Activated CD4-positive, alpha-beta T cell treated with anti-CD3 and anti-CD28 coated beads, Interleukin-2, amount 50 U/mL, for 16 hours (primary cell): ENCODE measurements around the gene FBLN1.
"Not testable (repeated sequence)": the region's sequence is repeated elsewhere in the genome, so short reads cannot be mapped to it uniquely, and the experiment has no call there.

Experiments
- DNase-seq: peaks from one replicate; pipeline ENCODE4 v3.0.0-alpha.2; 2020

FBLN1 gene

DNA sequence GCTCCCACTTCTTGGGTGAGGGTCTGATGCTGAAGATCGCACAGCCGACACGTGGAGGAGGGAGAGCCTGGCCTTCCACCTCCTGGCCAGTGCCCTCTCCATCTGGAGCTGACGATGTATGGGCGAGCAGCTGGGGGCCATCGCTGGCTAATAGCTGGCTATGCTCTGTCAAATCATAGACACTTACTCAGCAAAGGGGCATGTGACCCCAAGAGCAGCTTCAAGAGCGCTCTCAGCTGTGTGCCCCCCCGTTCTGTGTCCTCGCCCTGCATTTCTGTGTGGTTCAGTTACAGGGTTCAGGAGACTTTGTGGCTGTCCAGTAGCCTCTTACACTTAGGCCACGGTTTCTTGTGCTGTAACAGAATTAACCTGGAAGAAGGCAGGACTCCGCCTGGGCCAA, 26.4 kb downstream of the FBLN1 start:
- no peak for DNase-seq

DNA sequence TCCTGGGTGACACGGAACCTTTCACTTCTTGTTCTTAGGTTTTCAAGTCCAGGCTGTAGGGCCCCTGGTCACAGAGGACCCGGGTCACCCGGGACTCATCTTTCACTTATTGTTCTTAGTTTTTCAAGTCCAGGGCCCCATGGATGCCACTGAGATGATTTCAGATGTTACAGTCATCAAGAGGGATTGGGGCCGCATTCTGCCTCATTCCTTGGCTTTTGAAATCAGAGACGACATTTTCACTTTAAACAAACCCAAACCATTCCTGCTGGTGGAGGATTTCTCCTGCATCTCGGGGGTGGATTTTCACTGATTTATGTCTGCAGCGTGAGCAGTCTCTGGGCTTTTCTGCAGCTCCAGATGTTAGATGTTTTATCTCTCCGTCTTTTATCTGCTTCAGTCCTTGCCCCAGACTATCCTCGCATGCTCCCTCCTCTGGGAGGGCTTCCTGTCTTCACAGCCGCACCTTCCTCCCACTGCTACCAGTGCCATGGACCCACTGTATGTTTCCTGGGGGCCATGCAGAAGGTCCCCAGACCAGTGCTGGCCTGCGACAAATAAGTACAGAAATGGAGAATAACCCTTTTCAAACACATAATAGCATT, 27.4 kb downstream of the FBLN1 start:
- DNase-seq: no peak

DNA sequence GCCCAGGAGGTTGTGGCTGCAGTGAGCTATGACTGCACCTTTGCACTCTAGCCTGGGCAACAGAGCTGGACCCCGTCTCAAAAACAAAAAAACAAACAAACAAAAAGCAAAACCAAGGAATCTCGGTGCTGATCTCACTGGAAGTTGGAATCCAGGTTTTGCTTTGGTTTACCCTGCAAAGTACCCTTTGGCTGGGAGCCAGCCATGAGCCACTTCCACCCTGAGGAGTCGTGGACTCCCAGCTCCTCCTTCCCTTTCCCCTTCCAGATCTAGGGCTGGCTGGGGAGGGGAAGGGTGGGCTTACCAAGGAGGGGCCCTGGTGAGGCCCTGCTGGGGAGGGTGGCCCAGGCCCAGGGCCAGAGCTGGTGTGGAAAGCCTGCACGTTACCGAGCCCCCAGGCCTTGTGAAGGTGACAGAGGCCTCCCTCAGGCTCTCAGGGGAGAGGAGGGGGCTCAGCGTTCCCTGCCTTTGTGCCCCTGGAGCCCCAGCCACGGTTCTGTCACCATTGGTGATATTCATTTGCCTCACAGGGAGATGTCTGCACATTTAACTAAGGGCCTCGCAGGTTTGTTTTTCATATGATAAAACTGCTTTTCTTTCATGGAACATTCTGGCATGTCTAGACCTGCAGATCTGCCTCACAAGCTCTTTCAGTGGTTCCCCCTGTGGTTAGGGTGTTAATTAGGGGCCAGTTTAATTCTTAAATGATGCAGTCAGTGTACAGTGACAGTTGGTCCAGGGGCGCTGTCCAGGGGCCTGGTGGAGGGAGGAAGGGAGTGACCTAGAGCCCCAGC, 29.0 kb downstream of the FBLN1 start:
- DNase-seq: no peak

DNA sequence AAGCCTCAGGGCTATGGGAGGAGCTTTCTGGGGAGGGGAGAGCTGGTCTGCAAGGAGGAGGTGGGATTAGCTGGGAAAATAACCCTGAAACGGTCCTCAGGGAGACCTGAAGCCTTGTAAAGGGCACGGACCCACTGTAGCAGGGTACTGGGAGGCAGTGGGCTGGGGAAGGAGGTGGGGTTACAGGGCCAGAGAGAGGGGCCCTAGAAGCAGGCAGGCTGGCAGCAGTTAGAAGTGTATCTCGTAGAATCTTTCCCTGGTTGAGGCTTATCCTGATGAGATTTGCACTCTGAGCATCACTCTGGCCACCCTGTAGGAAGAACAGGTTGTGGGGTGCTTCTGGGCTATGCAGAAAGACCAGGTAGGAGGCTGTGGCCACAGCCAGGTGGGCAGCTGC, 29.6 kb downstream of the FBLN1 start:
- no peak for DNase-seq

DNA sequence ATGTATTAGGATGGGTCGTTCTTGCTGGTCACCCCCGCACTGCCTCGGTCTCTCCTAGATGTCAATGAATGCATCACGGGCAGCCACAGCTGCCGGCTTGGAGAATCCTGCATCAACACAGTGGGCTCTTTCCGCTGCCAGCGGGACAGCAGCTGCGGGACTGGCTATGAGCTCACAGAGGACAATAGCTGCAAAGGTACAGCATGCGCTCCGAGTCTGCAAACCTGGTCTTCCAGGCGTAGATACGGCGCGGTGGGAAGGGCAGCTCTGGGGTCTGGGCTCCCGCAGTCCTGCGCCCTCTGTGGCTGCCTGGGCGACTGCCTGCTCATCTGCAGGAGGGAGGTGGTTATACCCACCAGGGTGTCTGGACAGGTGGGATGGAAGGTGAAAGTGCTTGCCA, 31.0 kb downstream of the FBLN1 start:
- DNase-seq: no peak

DNA sequence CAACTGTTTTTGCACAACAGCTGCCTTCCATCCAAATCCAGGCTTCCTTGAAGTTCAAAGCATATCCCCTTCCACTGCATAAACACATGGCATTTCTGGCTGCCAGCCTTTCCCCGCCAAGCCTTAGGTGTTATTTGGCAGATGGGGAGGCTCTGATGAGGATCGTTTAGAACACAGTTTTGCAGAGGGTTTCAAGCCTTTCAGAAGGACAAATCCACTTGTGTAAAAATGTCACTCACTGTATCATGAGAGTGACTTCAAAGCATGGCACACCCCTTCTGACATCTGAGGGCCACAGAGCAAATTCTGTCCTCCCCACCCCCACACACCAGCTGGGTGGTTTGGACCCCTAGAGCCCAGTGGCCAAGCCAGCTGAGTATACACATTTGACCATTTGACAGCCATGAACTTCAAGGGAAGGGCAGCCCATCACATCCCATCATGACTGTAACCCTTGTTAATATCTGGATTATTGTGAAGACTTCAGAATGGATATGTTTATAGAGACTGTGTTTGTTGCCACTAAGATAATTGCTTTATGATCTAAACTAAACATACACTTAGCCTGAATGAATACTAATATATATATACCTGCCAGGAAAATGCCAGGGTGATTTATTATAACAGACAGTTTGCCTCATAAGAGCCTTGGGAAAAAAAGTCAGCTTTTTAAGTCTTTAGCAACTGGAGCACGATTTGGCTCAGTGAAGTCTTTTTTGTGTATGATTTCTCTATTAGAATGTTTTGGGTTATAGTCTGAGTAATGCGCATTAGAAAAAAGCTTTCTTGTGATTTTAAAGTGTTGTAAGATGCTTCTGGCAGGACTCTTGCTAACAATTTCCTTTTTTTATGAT, 31.9 kb downstream of the FBLN1 start:
- DNase-seq: no peak

DNA sequence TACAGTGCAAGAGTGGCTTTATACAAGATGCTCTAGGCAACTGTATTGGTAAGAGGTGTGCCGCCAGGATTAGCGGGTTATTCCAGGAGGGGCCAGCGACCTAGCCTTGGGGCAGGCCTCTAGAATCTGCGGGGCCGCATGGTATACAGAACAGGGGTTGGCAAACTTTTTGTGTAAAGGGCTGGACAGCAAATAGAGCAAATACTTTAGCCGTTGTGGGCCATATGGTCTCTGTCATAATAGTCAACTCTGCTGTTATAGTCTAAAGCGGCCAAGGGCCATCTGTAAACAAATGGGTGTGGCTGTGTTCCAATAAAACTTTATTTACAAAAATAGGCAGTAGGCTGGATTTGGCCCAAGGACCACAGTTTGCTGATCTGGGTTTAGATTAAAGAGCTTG, 32.6 kb downstream of the FBLN1 start:
- no peak for DNase-seq

DNA sequence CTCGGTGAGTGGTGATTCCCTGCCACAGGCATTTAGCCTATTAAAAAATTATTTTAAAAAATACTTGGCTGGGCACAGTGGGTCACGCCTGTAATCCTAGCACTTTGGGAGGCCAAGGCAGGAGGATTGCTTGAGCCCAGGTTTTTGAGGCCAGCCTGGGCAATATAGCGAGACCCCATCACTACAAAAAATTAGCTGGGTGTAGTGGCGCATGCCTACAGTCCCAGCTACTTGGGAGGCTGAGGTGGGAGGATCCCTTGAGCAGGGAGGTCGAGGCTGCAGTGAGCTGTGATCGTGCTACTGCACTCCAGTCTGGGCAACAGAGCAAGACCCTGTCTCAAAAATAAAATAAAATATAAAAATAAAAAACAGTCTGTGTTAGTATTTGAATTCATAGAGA, 33.2 kb downstream of the FBLN1 start:
- DNase-seq: not testable (repeated sequence)

DNA sequence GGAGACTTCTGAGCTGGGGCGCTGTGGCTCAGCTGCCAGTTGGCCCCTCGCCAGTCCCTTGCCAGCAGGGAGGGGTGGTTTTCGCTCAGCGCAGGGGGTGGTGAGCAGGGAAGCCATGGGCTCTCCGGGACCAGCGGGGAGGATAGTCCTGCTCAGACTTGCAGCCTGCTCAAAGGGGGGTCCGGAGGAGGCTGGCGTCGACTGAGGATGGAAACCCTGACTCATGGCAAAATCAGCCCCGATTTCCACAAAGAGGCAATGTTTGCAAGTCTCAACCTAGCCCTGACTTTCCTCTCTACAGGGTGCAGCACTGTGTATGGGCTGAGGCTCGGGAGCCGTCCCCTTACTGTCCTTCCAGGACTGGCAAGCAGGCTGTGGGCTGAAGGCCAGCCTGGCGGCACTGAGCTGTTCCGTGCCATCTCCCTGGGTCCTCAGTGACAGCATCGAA, 35.1 kb downstream of the FBLN1 start:
- no peak for DNase-seq

DNA sequence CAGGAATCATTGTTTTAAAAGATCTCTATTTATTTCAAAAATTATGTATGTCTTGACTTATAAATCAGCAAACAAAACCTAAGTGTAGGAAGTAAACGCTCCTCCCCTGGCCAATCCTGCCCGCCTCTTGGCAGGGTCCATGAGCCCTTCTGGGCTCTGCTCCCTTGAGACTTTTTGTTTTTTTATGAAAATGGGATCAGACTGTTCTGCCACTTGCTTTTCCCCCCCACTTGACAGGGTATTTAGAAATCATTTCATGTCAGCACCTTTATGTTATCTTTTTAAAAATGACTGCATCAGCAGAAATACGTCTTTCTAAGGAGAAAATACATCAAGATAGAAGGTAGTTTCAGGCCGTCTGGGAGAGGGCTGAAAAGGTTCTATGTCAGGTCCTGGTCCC, 35.6 kb downstream of the FBLN1 start:
- DNase-seq: no peak

DNA sequence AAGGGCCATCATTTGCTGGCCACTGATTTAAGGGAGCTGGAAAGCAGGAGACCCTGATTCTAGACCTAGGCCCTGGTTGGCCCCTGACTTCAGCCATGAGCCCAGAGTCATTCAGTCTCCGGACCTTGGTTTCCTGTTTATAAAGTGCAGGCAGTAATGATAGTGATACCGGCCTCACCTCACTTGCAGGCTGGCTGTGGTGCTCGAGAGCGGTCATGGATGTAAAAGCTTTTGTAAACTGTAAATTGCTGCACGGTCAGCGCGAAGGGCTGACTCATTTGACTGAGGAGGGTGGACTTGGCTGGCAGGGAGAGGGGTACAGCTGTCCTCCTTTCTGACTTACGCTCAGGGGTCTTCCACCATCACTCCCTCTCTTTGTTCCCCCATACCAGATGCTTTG, 37.4 kb downstream of the FBLN1 start:
- no peak for DNase-seq

DNA sequence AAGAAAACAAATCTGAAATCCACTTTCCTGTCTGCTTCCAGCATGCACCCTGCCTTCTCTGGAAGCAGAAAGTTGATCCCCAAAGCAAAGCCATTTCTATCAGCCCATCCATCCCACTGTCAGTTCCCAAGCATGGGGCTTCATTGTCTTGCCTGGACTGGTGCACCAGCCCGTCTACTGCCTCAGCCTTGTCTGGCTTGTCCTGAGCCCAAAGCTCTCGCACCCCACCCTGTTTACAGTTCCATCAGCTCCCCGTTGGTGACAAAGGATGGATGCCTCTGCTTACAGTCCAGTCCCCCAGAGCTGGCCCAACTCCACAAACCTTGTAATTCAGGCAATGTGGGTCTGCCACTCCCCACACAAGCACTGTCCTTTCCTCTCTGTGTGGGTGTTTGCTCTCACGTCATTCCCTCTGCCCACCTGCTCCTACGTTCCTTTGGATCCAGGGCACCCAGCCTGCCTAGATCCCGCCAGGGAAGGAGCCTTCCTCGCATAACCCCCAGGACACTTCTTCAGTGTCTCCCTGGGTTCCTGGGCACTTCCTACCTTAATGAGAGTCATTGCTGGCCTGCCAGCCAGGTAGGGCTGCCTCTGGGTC, 38.8 kb downstream of the FBLN1 start:
- no peak for DNase-seq

DNA sequence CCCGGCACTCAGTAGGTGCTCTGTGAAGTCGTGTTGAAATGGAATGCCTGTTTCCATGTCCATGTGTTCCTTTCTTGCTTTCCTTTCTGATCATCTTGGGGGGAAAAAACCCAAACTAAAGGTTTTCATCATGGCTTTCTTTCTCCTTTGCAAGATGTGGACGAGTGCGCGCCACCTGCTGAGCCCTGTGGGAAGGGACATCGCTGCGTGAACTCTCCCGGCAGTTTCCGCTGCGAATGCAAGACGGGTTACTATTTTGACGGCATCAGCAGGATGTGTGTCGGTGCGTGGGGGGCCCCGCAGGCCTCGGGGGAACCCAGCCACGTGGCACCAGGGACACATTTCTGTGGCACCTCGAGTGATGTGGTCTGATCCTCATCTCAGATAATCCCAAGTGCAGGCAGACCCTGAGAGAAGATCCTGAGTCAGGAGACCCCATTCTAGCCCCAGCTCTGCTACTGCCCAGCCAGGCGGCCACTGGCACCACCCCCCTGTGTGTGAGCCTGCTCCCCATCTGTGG, 39.4 kb downstream of the FBLN1 start:
- DNase-seq: no peak

DNA sequence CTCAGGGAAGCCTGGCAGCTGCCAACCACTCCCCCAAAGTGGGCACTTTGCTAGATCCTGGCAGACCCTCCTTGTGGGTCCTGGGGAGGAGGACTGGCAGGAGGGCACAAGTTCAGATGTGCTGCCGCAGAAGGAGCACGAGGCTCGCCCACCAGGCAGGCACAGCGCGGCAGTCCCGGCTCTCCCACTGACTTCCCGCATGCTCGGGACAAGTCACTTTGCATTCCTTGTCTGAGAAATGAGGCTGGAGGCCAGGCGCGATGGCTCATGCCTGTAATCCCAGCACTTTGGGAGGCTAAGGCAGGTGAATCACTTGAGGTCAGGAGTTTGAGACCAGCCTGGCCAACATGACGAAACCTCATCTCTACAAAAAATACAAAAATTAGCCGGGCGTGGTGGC, 40.1 kb downstream of the FBLN1 start:
- not testable (repeated sequence) for DNase-seq

DNA sequence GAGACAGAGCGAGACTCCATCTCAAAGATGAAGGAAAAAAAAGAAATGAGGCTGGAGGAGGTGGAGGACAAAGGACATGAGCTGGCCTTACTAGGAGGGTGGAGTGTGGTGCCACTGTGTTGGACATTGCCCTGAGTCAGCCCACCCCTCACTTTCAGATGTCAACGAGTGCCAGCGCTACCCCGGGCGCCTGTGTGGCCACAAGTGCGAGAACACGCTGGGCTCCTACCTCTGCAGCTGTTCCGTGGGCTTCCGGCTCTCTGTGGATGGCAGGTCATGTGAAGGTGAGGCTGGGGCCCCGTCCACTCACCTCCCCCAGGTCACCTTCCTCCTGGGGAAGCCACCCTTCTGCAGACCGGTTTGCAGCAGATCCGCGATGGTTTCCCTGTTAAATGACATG, 40.6 kb downstream of the FBLN1 start:
- DNase-seq: no peak

DNA sequence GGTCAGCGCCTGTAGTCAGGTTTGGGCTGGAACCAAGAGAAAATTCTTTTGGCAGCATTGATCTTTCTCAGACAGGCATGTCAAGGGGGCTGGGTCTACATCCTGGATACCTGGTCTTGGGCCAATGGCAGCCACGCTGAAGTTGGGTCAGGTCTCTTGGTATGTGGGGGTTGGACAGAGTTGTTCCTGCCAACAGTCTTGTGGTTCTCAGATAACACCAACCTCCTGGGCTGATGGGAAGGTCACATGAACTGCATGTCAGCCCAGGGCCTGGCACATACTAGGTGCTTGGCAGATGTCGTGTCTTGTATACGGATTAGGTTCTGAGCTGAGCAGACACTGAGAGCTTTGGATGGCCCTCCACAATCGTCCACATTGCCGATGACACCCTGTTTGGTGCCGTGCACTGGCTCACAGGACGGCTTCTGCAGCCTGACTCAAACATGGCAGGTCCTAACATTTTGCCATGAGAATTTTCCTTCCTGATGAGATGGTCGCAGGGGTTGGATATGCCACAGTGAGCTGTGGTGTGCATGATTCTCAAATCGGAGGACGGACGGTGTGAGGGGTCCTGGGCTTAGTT, 42.0 kb downstream of the FBLN1 start:
- no peak for DNase-seq

DNA sequence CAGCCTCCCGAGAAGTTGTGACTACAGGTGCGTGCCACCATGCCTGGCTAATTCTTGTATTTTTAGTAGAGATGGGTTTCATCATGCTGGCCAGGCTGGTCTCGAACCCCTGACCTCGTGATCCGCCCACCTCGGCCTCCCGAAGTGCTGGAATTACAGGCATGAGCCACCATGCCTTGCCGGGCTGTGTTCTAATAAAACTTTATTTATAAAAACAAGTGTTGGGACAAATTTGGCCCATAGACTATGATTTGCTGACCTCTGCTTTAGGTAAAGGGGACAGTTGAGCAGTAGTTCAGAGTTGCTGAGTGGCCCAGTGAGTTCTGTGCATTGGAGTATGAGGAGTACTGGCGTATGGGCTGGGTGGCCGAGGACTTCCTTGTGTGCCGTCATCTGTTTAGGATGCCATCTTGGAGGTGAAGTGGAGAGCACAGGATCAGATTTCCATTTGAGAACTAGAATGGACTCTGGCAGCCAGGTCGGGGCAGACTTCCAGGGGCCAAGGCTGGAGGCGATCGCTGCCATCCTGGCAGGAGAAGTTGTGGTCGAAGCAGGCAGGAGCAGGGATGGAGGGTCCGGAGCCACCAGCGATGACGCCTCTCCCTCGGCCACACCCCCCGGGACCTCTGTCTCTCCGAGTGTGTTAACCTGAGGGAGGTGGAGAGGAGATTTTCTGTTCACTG, 43.8 kb downstream of the FBLN1 start:
- DNase-seq: no peak

DNA sequence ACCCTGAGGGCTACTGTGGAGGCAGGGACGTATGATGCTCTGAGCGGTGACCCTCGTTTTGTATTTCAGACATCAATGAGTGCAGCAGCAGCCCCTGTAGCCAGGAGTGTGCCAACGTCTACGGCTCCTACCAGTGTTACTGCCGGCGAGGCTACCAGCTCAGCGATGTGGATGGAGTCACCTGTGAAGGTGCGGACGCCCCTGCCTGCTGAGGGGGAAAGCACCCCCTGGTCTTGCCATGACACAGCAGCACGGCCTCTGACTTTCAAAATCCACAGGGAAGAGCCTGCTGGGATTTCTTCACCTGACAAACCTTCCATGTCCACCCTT, 44.3 kb downstream of the FBLN1 start:
- no peak for DNase-seq

DNA sequence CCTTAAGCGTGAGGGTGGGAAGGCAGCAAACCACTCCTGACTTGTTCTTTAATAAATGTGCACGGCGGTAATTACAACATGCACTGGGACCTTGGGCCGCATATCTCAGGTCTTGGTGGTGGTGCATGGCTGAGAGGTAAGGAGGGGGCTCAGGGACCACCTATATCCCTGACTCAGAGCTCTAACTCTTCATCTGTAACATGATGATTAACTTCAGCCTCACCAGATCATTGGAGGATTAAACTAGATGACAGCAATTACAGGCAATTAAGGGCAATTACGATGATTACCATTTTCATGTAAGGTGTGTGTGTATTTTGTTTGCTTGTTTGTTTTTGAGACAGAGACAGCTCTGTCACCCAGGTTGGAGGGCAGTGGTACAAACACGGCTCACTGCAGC, 45.0 kb downstream of the FBLN1 start:
- DNase-seq: no peak

DNA sequence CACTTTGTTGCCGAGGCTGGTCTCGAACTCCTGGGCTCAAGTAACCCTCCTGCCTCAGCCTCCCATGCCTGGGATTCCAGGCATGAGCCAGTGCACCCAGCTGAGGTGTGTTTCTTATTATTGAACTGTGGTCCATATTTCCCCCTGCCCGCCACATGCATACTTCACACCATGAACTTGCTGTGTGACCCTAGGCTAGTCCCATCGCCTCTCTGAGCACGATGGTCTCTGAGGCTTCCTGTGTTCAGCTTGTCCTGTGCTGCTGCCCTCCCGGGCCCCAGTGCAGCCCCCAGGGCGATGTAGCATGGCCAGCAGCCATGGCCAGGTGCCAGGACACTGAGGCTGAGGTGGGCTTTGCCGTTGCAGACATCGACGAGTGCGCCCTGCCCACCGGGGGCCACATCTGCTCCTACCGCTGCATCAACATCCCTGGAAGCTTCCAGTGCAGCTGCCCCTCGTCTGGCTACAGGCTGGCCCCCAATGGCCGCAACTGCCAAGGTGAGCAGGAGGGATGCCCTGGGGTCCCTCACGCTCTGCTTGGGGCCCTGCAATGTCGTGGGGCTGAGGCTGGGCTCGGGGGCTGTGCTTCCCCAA, 45.7 kb downstream of the FBLN1 start:
- DNase-seq: no peak

DNA sequence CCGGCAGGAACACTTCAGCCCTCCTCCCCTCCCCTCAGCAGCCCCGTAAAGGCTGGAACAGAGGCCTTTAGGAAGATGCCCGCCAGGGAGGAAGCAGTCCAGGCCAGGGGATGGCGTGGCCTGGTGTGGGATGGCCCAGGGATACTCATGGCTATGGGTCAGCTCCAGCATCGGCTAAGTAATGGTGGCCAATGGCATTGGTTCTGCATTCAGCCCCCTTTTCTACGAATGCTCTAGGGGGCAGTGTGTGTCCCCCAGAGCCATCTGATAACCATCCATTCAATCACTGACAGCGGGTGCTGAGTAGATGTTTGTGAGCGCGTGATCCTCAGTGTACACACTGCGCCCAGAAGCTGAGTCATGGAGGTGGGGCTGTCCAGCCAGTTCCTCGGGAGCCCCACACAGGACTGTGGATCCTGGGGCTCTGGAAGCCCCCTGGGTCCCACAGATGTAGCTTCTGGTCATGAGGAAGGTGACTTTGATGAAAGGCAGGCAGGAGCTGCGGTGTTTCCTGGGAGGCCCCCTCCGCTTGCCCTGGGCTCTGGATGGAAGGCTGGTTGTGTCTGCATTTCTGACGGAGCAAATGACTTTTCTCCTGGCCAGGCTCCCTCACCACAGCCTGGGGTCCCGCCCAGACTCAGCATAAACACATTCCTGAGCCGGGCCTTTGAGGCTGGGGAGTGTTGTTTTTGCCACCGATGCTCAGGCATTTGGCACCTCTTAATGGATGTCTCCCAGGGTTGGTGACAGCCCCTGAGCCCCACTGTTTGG, 46.5 kb downstream of the FBLN1 start:
- DNase-seq: no peak
